ENCODE measurements around the gene MEI1. TPM values are rescaled to one million over a fixed set of nuclear protein-coding genes. Genes with fewer than 3 reads are reported as not detected.

MEI1 gene
- total and polyA plus RNA-seq, 2 of the 4 experiments (the other 2 are of a cell fraction) = 0.90 to 2.6 TPM

DNA sequence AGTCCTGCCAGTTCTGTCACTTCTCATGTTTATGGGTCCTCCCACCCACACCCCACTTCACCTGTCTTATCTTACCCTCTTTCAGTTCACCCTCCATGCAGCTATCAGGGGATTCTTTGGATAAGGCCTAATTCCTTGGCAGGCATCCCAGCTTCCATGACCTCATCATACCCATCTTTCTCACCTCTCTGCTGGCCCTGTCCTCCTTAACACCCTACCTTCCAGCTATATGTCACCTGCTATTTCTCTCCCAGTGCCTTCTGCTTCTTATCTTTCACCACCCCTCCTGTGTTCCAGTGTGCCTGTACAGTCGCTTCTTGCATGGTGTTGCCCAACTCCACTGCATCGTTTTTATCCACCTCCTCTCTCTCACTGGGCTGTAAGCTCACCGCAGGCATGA lies 38.9 kb upstream of the MEI1 start:
- Histone ChIP-seq H2AK9ac (replicated peaks; ENCODE audit: low read depth, low read length, poor library complexity) (no peak overlapping the region), H3K14ac (replicated peaks; ENCODE audit: low read depth, low read length) (no peak overlapping the region), H4K91ac (ENCODE audit: insufficient read depth, low read depth, low read length) (no peak overlapping the region), H2BK5ac (ENCODE audit: low read depth, low read length, poor library complexity, severe bottlenecking) (no peak overlapping the region), H3K4me1 (ENCODE audit: control insufficient read depth, insufficient read depth, low read length) (0 out of 2 replicates have a peak, but pooled peaks cover 1% of the 10 kb centered on the region), H2AK5ac (ENCODE audit: low read depth, low read length) (no peak overlapping the region), H3K79me1 (ENCODE audit: low read depth in 1 of 2, low read length in 2 of 2) (peaks cover 8 to 41% of the 10 kb centered on the region in 2 experiments), H3K9ac (ENCODE audit: low read depth, low read length) (no peak overlapping the region), H4K5ac (ENCODE audit: low read depth, low read length) (no peak overlapping the region), H3K27ac (ENCODE audit: insufficient read depth, low read length) (no peak overlapping the region), H3K56ac (ENCODE audit: extremely low read depth, insufficient read depth, low read length) (no peak overlapping the region), H3K23ac (ENCODE audit: low read depth, low read length) (no peak overlapping the region), H4K20me1 (ENCODE audit: insufficient read depth, low read length) (peaks cover 10% of the 10 kb centered on the region; the same call in 1 of the 2 replicates), H2BK15ac (ENCODE audit: low read depth, low read length) (no peak overlapping the region), H3K27me3 (ENCODE audit: control insufficient read depth, insufficient read depth, low read length) (no peaks in the 10 kb centered on the region), H2AFZ (replicated peaks; ENCODE audit: low read length, poor library complexity) (no peak overlapping the region), H2BK20ac (ENCODE audit: low read depth, low read length) (no peak overlapping the region), H3K18ac (ENCODE audit: low read depth, low read length) (no peak overlapping the region), H3K4me3 (ENCODE audit: insufficient read depth, low read depth, low read length) (no peak overlapping the region), H3K4me2 (ENCODE audit: low read depth, low read length) (no peak overlapping the region), H3K36me3 (ENCODE audit: control insufficient read depth, insufficient read depth, low read length) (peaks cover 49% of the 10 kb centered on the region), H3K9me1 (ENCODE audit: insufficient read depth, low read length) (0 out of 2 replicates have a peak, but pooled peaks cover 7% of the 10 kb centered on the region), H3K9me3 (ENCODE audit: control insufficient read depth, insufficient read depth, low read length) (no peaks in the 10 kb centered on the region), H4K8ac (ENCODE audit: low read depth in 2 of 2, low read length in 2 of 2) (no peak overlapping the region), H3K4ac (ENCODE audit: low read depth, low read length) (no peak overlapping the region), H2BK120ac (ENCODE audit: low read depth, low read length) (no peak overlapping the region)
- DNase-seq (peak; percentile 12), ATAC-seq (ENCODE audit: low read depth) (no peak)
- ChIA-PET POLR2A (ENCODE audit: unreplicated experiment) (no interaction called here), CTCF (no interaction called here)
- in situ Hi-C loops (cut with MboI; ENCODE audit: low sequenced_read_pairs) (no loop called here), dilution Hi-C loops (cut with HindIII; ENCODE audit: low sequenced_read_pairs, unreplicated experiment) (no loop called here), intact Hi-C loops (cut with micrococcal nuclease) (no loop called here)
- no TSS peak for BruUV-seq (replicated peaks)
- TF ChIP-seq CEBPB (IDR thresholded peaks at IDR 0.05; ENCODE audit: low read depth, low read length) = no peak
- no peak for TF ChIP-seq MAZ (IDR thresholded peaks at IDR 0.05; ENCODE audit: borderline replicate concordance, low read depth, low read length)
- TF ChIP-seq USF2 (IDR thresholded peaks at IDR 0.05; ENCODE audit: low read depth, low read length) = no peak
- TF ChIP-seq FOS (IDR thresholded peaks at IDR 0.05; ENCODE audit: low read depth, low read length) = no peak
- TF ChIP-seq NFE2L2 (IDR thresholded peaks at IDR 0.05; ENCODE audit: low read depth, low read length) = no peak
- TF ChIP-seq MAFK (IDR thresholded peaks at IDR 0.05; ENCODE audit: low read depth, low read length) = no peak
- no peak for TF ChIP-seq RFX5 (IDR thresholded peaks at IDR 0.05; ENCODE audit: low read depth, low read length)
- no peak for TF ChIP-seq POLR2A (IDR thresholded peaks at IDR 0.05; ENCODE audit: low read depth, low read length)
- no peak for TF ChIP-seq BHLHE40 (IDR thresholded peaks at IDR 0.05; ENCODE audit: low read depth, low read length)
- TF ChIP-seq CTCF (conservative IDR thresholded peaks at IDR 0.05; ENCODE audit: low read depth, low read length) = no peak
- no peak for TF ChIP-seq MXI1 (IDR thresholded peaks at IDR 0.05; ENCODE audit: borderline replicate concordance, low read depth, low read length)
- TF ChIP-seq RAD21 (IDR thresholded peaks at IDR 0.05; ENCODE audit: low read length) = no peak
- no peak for TF ChIP-seq CHD1 (IDR thresholded peaks at IDR 0.05; ENCODE audit: low read depth, low read length)
- TF ChIP-seq, protein P1, sequence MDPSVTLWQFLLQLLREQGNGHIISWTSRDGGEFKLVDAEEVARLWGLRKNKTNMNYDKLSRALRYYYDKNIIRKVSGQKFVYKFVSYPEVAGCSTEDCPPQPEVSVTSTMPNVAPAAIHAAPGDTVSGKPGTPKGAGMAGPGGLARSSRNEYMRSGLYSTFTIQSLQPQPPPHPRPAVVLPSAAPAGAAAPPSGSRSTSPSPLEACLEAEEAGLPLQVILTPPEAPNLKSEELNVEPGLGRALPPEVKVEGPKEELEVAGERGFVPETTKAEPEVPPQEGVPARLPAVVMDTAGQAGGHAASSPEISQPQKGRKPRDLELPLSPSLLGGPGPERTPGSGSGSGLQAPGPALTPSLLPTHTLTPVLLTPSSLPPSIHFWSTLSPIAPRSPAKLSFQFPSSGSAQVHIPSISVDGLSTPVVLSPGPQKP (IDR thresholded peaks at IDR 0.05; ENCODE audit: borderline replicate concordance, low read depth, low read length) = no peak
- TF ChIP-seq RCOR1 (IDR thresholded peaks at IDR 0.05; ENCODE audit: insufficient replicate concordance, low read length) = no peak
- TF ChIP-seq SMC3 (IDR thresholded peaks at IDR 0.05; ENCODE audit: low read depth, low read length) = no peak
- 78% methylated on average over 3 of the region's 3 CpGs; no CpG with 5 or more reads in 1 of the 2 experiments for WGBS, 2 experiments (ENCODE audit: extremely low coverage in 2 of 2, insufficient read length in 1 of 2)
